ENCODE data around the gene CCDC33.

CCDC33 gene

GRCh38 chr15:74208901-74209559 lies 27.1 kb upstream of the CCDC33 start:
- DNase-seq (ENCODE audit: low read depth), result no peak

DNA sequence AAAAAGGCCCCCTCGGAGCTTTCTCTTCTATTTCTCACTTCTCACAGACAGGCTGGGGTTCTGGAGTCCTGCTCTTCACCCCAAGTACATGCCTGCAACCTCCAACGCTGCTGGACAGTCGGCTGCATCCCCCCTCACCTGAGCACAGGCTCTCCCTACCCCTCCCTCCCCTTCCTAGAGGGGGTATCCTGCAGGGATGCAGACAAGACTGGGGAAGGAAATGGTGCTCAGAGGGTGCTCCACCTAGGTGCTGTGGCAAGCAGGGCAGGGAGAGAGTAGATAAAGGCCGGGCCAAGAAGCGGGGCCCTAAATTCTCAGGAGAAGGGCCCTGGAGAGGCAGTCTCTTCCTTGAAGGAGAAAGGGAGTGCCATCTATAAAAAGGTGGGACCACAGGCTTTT lies 26.6 kb upstream of the CCDC33 start:
- DNase-seq (ENCODE audit: low read depth), result no peak

DNA sequence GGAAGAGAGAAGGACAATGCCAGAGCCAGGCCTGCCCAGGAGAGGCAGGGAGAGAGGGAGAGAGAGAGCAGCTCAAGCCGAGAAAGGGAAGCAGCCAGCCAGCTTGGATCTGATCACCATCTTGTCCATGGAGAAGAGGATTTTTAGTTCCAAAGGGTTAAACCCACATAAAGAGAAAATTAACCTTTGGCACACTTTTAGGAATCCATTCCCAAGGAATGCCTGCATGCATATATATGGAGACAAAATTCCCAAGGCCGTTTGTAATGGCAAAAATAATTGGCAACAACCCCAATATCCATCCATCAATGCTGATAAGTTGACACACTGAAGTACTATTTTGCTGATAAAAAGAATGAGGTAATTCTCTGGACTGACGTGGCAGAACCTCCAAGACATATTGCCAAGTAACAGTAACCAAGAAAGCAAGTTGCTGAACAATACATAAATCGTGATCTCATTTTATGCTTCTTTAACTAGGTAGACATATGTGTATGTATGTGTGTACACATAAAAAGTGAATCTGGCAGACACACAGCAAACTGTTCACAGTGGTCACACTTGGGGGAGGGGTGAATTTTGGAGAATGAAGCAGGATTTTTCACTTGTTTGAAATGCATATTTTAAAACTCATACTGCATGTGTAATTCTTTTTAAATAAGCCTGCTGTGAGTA lies 26.0 kb upstream of the CCDC33 start:
- no peak for DNase-seq (ENCODE audit: low read depth)

DNA sequence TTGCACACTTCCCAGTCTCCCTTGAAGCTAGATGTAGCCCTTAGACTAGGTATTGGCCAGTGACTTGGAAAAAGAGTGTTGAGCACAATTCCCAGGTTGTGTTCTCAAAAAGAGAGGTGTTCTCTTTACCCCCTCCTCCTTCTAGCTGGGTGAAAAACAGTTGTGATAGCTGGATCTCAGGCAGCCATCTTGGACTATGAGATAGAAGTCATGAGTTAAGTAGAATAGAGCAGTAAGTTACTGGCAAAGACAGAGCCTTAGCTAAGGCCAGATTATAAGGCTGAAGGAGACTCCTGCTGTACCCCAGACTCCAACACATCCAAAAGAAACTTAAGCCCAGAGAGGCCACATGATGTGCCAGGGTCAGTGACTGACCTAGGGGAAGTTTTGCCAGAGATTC lies 25.4 kb upstream of the CCDC33 start:
- no peak for DNase-seq (ENCODE audit: low read depth)

DNA sequence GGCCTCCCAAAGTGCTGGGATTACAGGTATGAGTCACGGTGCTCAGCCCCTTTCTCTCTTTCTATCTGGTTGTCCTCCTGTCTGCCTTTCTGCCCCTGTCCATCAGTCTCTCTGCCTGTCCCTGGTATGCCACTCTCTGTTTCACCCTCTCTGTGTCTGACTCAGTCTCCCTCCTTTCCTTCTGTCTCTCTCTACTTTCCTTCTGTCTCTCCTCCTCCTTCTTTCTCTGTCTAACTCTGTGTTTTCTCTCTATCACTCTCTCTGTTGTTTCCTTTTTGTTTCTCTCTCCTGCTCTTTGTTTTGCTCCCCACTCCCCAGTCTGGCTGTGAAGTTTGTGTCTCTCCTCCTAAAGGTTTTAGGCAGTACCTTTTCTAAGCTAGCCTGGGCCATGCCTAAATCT lies 24.5 kb upstream of the CCDC33 start:
- no peak for DNase-seq (ENCODE audit: low read depth)

GRCh38 chr15:74212494-74212893 lies 23.6 kb upstream of the CCDC33 start:
- no peak for DNase-seq (ENCODE audit: low read depth)

DNA sequence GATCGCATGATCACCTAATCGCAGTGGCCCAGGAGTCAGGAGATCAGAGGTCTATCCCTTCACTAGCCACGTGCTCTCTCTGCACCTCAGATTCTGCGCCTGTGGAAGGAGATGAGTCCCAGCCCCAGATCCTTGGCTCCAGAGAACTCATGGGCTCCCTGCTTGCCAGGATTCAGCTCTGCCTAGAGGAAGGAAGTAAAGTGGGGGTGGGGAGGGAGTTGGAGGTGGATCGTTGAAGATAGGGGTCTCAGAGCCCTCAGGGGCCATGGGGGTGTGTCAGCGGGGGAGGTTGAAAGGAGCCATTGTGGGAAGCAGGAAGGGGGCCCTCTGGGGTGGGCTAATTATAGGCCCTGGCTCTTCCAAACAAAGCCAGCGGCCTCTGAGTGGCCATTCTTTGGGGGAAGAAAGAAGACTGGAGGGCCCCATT lies 22.3 kb upstream of the CCDC33 start:
- DNase-seq (ENCODE audit: low read depth), result no peak

DNA sequence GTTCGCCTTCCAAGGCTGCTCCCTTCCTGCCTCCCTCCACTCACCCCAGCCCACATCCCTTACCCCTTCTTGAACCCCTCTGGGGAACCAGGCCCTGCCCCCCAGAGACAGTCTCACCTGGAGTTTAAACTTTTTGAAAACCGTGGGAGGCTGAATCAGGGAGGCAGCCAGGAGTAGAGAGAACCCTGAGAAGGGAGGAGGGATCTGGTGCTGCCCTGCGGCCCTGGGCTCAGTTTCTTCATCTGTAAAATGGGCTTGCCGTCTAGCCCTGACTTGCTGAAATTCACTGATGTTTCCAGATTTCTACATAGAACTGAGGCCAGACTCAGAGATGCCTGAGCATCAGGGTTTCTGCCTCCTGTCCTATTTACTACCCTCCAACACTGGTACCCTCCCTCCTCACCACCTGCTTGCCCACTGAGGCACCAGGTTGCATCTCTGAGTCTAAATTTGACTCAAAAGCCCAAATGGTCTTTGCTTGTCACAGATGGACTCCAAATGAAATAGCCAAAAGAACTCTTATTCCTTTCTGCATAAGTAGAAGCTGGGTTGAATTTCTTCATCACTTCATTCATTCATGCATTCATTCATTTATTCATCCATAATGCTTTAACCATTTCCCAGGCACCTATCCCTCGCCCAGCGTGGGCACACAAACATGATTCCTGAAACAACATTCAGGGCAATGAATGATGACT lies 21.7 kb upstream of the CCDC33 start:
- no peak for DNase-seq (ENCODE audit: low read depth)

GRCh38 chr15:74215958-74216357 lies 20.2 kb upstream of the CCDC33 start:
- DNase-seq (ENCODE audit: low read depth), result no peak

GRCh38 chr15:74216949-74217348 lies 19.2 kb upstream of the CCDC33 start:
- DNase-seq (ENCODE audit: low read depth), result no peak

- DNase-seq (ENCODE audit: low read depth), result no peak
Observed at GRCh38 chr15:74217907-74218885, 17.9 kb upstream of the CCDC33 start.

DNA sequence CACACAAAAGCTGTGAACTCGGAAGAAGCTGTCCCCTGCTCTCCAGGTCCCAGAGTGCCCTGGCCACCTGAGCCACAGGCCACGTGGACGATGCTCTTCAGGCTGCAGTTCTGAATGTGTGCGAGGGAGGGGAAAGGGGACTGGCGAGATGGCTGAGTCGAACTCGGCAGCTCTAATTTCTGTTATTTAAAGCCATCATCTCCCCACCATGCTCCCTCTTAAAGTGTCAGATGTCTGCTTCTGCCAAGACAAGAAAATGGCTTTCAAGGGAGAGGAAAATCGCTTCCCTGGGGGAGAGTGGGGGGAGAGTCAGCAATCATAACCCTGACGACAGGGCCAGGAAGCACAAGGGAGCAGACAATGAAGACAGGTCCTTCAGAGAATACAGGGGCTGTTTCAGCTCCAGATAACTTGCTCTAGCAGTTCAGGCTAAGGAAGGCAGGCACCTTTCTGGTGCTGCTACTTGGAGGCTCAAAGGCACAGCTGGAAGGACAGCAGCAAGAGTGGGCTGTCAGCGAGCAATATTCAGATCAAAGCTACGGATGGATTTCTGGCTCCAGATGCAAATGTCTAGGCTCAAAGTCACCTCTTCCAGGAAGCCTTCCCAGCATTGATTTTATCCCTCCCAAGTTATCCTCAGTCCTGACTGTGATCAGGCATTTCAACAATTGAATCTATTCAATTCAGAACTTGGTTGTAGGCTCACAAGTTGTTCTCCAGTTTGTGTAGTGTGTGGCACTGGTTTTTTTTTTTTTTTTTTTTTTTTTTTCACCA lies 15.5 kb upstream of the CCDC33 start:
- no peak for DNase-seq (ENCODE audit: low read depth)

DNA sequence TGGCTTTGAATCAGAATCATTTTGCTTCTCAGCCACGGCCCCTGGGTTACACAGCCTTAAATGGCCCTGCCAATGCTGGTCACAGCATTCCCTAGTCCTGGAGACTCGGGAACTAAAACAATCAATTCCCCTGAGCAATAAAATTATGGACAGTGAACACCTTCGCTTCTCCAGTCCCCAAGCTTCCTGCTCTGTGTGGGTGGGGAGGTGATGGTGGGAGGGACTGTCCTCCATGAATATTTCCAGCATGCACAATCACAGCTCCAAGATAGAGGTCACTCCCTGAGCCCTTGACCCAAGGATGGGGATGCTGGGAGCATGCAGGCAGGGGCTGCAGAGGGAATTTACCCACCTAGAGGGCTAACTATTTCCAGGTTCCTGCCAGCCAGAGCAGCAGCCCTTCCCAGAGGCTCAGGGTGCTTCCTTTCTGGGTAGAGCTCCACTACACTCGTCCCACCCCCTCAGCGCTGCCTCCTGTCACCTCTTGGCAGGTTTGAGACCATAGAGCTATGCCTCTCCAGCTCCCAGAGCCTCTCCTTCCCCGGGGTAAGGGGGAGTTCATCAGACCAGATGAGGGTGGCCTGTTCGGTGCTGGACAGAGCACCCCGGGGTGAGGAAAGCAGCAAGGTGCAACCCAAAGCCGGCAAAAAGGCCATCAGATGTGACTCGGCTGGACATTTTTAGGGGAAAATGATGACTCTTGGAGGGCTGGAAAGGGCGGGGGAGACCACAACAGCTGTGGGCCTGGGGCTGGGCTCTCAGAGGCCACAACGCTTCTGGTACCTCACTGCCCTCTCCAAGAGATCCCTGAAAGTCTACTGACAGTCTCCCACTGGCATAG lies 14.5 kb upstream of the CCDC33 start:
- DNase-seq (ENCODE audit: low read depth), result no peak

DNA sequence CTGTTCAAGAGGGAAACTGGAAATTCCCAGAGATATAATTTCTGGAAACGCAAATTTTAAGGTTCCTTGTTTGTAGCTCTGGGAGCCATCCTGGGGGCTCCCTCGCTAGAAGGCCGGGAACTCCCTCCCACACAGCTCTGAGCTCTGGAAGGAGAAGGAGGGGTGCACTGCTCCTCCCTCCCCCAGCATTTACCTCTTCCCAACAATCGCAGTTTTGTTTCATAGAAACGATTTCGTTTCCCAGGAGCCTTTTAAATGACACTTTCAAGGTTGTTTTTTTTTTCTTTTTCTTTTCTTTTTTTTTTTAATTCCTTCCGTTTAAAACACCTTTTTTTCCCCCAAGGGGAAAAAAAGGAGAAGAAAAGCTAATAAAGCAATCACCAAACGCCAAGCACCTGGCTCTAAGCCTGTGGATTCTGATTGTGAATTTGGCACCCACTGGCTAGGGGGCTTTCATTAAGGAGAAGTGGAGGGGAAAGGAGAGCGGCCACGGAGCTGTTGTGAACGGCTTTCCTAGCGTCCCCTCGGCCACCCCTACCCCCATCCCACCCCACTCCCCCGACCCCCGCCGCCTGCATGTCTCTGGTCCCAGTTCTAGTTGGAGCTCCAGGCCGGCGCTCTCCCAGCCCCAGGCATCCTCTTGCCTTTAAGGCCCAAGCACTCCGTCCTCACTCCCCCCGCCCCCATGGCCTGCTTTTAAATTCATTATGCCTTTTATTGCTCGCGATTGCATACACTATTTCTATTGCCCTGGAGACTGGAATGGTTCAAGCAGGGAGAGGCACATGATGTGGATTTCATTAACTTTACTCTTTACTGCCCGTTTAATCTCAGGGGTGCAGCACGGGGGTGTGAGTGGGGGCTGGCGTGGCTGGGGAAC lies 13.6 kb upstream of the CCDC33 start:
- no peak for DNase-seq (ENCODE audit: low read depth)

- no peak for DNase-seq (ENCODE audit: low read depth)
Observed at GRCh38 chr15:74225928-74226327, 10.2 kb upstream of the CCDC33 start.

GRCh38 chr15:74226761-74227540 lies 9.2 kb upstream of the CCDC33 start:
- no peak for DNase-seq (ENCODE audit: low read depth)

DNA sequence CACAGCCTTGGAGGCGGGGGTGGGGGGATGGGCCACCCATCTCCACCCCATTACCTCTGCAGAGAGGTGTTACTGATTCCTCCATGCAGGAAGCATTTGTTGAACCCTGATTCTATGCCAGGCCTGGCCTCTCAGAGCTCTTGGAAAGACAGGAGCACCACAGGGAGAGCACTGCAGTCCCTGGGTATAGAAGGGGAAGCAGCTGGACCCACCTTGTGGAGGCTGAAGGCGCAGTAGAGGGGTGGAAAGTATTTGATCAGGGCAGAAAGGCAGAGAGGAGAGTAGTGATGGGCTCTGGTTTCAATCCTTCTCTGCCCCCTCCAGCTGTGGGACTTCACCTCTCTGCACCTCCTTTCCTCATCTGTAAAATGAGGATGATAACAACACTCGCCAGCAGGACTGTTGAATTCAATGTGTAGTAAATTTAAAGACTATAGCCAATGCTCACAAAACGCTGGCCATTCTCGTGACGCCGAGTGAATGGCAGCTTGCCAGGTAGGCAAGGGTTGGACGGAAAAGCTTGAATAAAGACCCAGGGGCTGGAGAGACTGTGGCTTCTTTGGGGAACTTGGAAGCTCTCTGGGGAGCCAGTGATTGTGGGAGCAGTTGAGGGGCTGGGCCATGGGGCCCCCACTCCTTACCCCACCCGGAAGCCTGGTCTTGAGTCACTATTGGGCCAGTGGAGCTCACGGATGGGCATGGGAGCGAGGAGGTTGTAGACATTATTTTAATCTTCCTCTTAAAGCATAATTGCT lies 8.0 kb upstream of the CCDC33 start:
- DNase-seq (ENCODE audit: low read depth), result no peak

- no peak for DNase-seq (ENCODE audit: low read depth)
Observed at GRCh38 chr15:74228723-74229081, 7.4 kb upstream of the CCDC33 start.
